SU-DHL-6 (cell line): ENCODE data around the gene CABCOCO1.

Experiments
- H2AFZ ChIP-seq: fragments of 200-600 bp; sonication (generic); 2 replicates; pipeline ENCODE4 v1.6.1; 2014; ENCODE audit warnings: low read depth, mild to moderate bottlenecking, moderate library complexity, mixed read lengths, antibody characterized with exemption, low read length; ENCODE audit not compliant: severe bottlenecking
- H3F3A ChIP-seq: fragments of 200-600 bp; shearing (Covaris generic); 2 replicates; pipeline ENCODE4 v1.6.0; 2016; ENCODE audit warnings: antibody characterized with exemption, mild to moderate bottlenecking; ENCODE audit not compliant: insufficient read depth
- H3K27ac ChIP-seq: fragments of 200-600 bp; sonication (generic); 2 replicates; pipeline ENCODE4 v1.5.1; 2016; ENCODE audit warnings: low read depth, mild to moderate bottlenecking, low read length, moderate library complexity, mixed read lengths
- H3K27me3 ChIP-seq: fragments of 200-600 bp; sonication (generic), shearing (Covaris generic); 2 replicates; pipeline ENCODE4 v1.6.0; 2014; ENCODE audit warnings: mild to moderate bottlenecking, low read length
- H3K36me3 ChIP-seq: fragments of 200-600 bp; sonication (generic); 2 replicates; pipeline ENCODE4 v1.6.1; 2014; ENCODE audit warnings: mild to moderate bottlenecking, low read length, mixed read lengths
- H3K4me2 ChIP-seq: fragments of 300-600, 200-600 bp; shearing (Covaris generic), sonication (generic); 2 replicates; pipeline ENCODE4 v1.6.0; 2014; ENCODE audit warnings: low read length, low read depth, mild to moderate bottlenecking; ENCODE audit not compliant: poor library complexity, severe bottlenecking
- H3K4me3 ChIP-seq: fragments of 200-600 bp; sonication (generic); 2 replicates; pipeline ENCODE4 v1.5.1; 2014; ENCODE audit warnings: antibody characterized with exemption, low read length, mild to moderate bottlenecking, mixed read lengths; ENCODE audit not compliant: insufficient read depth, poor library complexity, severe bottlenecking
- H3K79me2 ChIP-seq: fragments of 200-600 bp; sonication (generic); 2 replicates; pipeline ENCODE4 v1.6.1; 2014; ENCODE audit warnings: mild to moderate bottlenecking, low read length, moderate library complexity; ENCODE audit not compliant: insufficient read depth
- H3K9ac ChIP-seq: fragments of 200-600 bp; sonication (generic); 2 replicates; pipeline ENCODE4 v1.7.0; 2014; ENCODE audit warnings: mild to moderate bottlenecking, low read length
- H3K9me2 ChIP-seq: fragments of 200-600 bp; sonication (generic); replicated peaks from 2 replicates; pipeline ENCODE4 v1.6.1; 2014; ENCODE audit warnings: low read length; ENCODE audit not compliant: insufficient read depth
- H3K9me3 ChIP-seq: fragments of 200-600 bp; sonication (generic); 2 replicates; pipeline ENCODE4 v1.6.1; 2014; ENCODE audit warnings: low read length, mixed read lengths; ENCODE audit not compliant: insufficient read depth
- H4K20me1 ChIP-seq: fragments of 200-600 bp; sonication (generic); 2 replicates; pipeline ENCODE4 v1.6.1; 2014; ENCODE audit warnings: low read depth, mild to moderate bottlenecking, antibody characterized with exemption, low read length, moderate library complexity, mixed read lengths
- EZH2phosphoT487 ChIP-seq: fragments of 200-600 bp; sonication (generic), shearing (Covaris generic); conservative IDR thresholded peaks from 2 replicates; pipeline ENCODE4 v1.6.1; 2018; ENCODE audit warnings: mild to moderate bottlenecking, antibody characterized with exemption, low read length, moderate library complexity, mixed read lengths
- TF ChIP-seq, protein P1 (sequence below): fragments of 200-600 bp; sonication (generic); IDR thresholded peaks from one replicate; pipeline ENCODE4 v1.5.1; 2017; ENCODE audit warnings: antibody characterized with exemption, mild to moderate bottlenecking, low read length, moderate library complexity; ENCODE audit not compliant: insufficient read depth, poor library complexity, severe bottlenecking

The CABCOCO1 gene

DNA sequence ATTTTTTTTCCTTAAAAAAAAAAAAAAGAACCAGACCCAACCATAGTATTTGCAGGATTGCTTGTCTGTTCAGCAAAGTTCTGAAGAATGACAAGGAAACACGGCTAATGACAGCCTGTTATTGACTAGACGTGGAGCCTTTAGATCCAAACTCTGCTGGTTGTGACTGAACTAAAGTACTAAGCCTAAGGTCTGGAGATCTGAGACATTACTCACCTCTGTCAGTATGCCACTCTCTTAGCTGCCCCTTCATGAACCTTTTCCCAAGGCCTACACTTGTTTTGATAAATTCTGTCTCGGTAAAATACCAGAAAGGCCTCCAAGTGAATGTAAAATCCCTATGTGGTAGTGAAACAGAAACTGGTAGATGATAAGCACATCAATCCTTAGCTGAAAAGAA, 101.0 kb downstream of the CABCOCO1 start:
- Histone ChIP-seq H3K27me3 (no peaks in the 10 kb centered on the region), H3K9me3 (no peaks in the 10 kb centered on the region), H3K4me2 (no peak overlapping the region), H3K9me2 (no peaks in the 10 kb centered on the region), H3K27ac (no peak overlapping the region), H3K36me3 (no peaks in the 10 kb centered on the region), H3K79me2 (no peaks in the 10 kb centered on the region), H3K9ac (no peak overlapping the region), H4K20me1 (no peaks in the 10 kb centered on the region), H2AFZ (no peak overlapping the region), H3K4me3 (no peak overlapping the region), H3F3A (no peaks in the 10 kb centered on the region)
- TF ChIP-seq EZH2phosphoT487, result no peak
- TF ChIP-seq, protein P1, sequence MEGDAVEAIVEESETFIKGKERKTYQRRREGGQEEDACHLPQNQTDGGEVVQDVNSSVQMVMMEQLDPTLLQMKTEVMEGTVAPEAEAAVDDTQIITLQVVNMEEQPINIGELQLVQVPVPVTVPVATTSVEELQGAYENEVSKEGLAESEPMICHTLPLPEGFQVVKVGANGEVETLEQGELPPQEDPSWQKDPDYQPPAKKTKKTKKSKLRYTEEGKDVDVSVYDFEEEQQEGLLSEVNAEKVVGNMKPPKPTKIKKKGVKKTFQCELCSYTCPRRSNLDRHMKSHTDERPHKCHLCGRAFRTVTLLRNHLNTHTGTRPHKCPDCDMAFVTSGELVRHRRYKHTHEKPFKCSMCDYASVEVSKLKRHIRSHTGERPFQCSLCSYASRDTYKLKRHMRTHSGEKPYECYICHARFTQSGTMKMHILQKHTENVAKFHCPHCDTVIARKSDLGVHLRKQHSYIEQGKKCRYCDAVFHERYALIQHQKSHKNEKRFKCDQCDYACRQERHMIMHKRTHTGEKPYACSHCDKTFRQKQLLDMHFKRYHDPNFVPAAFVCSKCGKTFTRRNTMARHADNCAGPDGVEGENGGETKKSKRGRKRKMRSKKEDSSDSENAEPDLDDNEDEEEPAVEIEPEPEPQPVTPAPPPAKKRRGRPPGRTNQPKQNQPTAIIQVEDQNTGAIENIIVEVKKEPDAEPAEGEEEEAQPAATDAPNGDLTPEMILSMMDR, result no peak

DNA sequence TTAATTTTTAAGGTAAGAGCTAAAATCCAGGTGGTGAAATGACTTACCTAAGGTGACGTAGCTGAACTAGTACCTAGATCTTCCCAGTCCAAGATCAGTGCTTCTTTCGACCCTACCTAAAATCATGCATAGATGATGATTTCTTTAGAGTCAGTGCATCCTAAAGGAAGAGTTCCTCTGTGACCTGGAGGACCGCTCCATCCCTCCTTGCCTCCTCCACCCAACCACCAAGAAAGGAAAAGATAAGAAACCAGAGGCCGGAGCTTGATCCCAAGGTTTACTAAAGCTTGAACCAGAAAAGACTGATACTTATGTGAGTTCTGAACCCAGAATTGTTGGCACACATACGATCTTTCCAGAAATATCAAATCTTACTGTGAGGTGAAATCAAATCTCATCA, 101.8 kb downstream of the CABCOCO1 start:
- Histone ChIP-seq H3K9me3 (no peaks in the 10 kb centered on the region), H3K27ac (no peak overlapping the region), H4K20me1 (no peaks in the 10 kb centered on the region), H3K27me3 (no peaks in the 10 kb centered on the region), H3K9ac (no peak overlapping the region), H3K4me2 (no peak overlapping the region), H3K36me3 (no peaks in the 10 kb centered on the region), H2AFZ (no peak overlapping the region), H3K9me2 (no peaks in the 10 kb centered on the region), H3F3A (no peaks in the 10 kb centered on the region), H3K4me3 (no peak overlapping the region), H3K79me2 (no peaks in the 10 kb centered on the region)
- TF ChIP-seq, protein P1, result no peak
- TF ChIP-seq EZH2phosphoT487, result no peak

DNA sequence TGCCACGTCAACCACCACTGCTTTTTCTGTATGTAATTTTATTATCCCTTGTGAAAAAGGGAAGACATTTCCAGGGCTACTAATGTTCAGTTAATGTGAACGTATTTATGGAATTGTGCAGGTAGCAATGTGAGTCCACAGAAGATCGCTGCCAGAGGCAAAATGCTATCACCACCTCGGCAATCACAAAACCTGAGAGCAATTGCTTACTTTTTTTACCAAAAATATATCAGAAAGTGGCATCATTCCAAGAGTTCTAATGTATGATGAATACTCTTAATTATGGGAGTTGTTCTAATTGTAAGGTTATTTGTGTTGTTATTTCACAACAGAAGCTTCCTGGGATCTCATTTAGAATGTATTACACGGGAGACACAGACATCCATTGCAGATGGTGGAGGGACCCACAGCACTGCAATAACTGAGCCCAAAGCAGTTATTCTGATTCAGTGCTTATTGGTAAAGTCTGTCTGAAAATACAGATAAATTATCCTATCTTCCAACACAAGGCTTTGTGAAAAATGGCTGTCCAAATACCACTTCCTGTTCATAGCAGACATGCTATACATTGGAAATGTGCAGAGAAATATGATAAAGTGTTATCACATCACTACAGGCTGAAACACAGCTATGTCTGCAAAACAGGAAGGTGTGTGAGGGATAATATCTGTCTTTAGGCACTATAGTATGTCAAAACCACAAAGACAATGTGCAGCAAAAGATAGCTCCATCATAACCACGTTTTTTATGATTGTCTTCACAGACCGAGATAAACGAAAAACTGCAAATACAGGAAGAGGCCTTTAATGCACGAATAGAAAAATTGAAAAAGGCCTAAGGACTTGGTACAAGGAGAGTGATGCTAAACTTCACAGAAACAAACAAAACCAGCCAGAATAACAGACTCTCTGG, 102.7 kb downstream of the CABCOCO1 start:
- Histone ChIP-seq H3K9me3 (no peaks in the 10 kb centered on the region), H3K9me2 (no peaks in the 10 kb centered on the region), H2AFZ (peak overlapping the region; percentile 55), H3K4me2 (no peak overlapping the region), H3K27ac (no peak overlapping the region), H3F3A (no peaks in the 10 kb centered on the region), H4K20me1 (no peaks in the 10 kb centered on the region), H3K79me2 (no peaks in the 10 kb centered on the region), H3K4me3 (no peak overlapping the region), H3K9ac (no peak overlapping the region), H3K27me3 (no peaks in the 10 kb centered on the region), H3K36me3 (no peaks in the 10 kb centered on the region)
- TF ChIP-seq, protein P1, result no peak
- no peak for TF ChIP-seq EZH2phosphoT487
